HEK293 (cell line): ENCODE results near the gene LRP2BP.
A peak's percentile ranks its signal among the peaks of the same experiment; 100 is the strongest.
"Not testable (repeated sequence)": the region's sequence is repeated elsewhere in the genome, so short reads cannot be mapped to it uniquely, and the experiment has no call there.

Experiments used
- CTCF ChIA-PET: fragments of 350-600 bp; formaldehyde crosslinking; extraction: SDS; loops from one replicate; lab custom pipeline; 2021; ENCODE audit warnings: antibody characterized with exemption; lab: Yijun Ruan, JAX
- POLR2A ChIA-PET: fragments of 300-600 bp; formaldehyde crosslinking; extraction: SDS; loops from one replicate; lab custom pipeline; 2020; ENCODE audit warnings: antibody characterized with exemption, inconsistent platforms; lab: Yijun Ruan, JAX
- H3K27ac ChIP-seq: fragments of 200-500 bp; sonication (Bioruptor generic); 2 replicates; pipeline ENCODE4 v1.5.1; 2014; ENCODE audit warnings: low read depth, low read length, control low read depth, inconsistent platforms; ENCODE audit errors: extremely low read depth
- H3K36me3 ChIP-seq, 2 experiments: fragments of 200-500 bp in 1 of 2; sonication (Bioruptor generic) in 1 of 2; 1 replicate in 1 of 2; 2 replicates in 1 of 2; pipeline ENCODE4 v1.5.1; 2014 to 2017; ENCODE audit warnings: inconsistent platforms in 2 of 2, low read length in 2 of 2; ENCODE audit not compliant: control insufficient read depth in 2 of 2, insufficient read depth in 1 of 2
- H3K4me1 ChIP-seq: fragments of 200-500 bp; sonication (Bioruptor generic); 2 replicates; pipeline ENCODE4 v1.5.1; 2014; ENCODE audit warnings: mild to moderate bottlenecking, low read length, inconsistent platforms; ENCODE audit not compliant: control insufficient read depth, insufficient read depth
- H3K4me3 ChIP-seq: 2 replicates; pipeline ENCODE4 v1.5.1; 2011; ENCODE audit warnings: low read depth, mild to moderate bottlenecking, control low read depth, low read length, moderate library complexity
- H3K9me3 ChIP-seq: fragments of 200-500 bp; sonication (Bioruptor generic); 2 replicates; pipeline ENCODE4 v1.5.1; 2014; ENCODE audit warnings: low read depth, low read length, inconsistent platforms; ENCODE audit not compliant: control insufficient read depth, insufficient read depth
- OSR2 ChIP-seq: fragments of 450-650 bp; formaldehyde crosslinking; IDR thresholded peaks from 2 replicates; pipeline ENCODE4 v1.5.1; 2016; ENCODE audit warnings: missing biosample characterization, missing genetic modification characterization
- PRDM1 ChIP-seq: fragments of 450-650 bp; formaldehyde crosslinking; IDR thresholded peaks from 2 replicates; pipeline ENCODE4; 2016; ENCODE audit warnings: missing biosample characterization, missing genetic modification characterization
- ZNF146 ChIP-seq: fragments of 450-650 bp; formaldehyde crosslinking; IDR thresholded peaks from 2 replicates; pipeline ENCODE4 v1.5.1; 2016; ENCODE audit warnings: missing biosample characterization, missing genetic modification characterization
- ZNF174 ChIP-seq: fragments of 450-650 bp; formaldehyde crosslinking; IDR thresholded peaks from 2 replicates; pipeline ENCODE4 v1.5.0; 2017; ENCODE audit warnings: missing biosample characterization, mild to moderate bottlenecking, missing genetic modification characterization
- ZNF24 ChIP-seq: fragments of 450-650 bp; formaldehyde crosslinking; IDR thresholded peaks from 2 replicates; pipeline ENCODE4 v1.5.1; 2016; ENCODE audit warnings: missing biosample characterization, missing genetic modification characterization
- ZNF423 ChIP-seq: fragments of 450-650 bp; formaldehyde crosslinking; IDR thresholded peaks from 2 replicates; pipeline ENCODE4 v1.5.1; 2016; ENCODE audit warnings: missing biosample characterization, missing genetic modification characterization
- ZNF561 ChIP-seq: fragments of 450-650 bp; IDR thresholded peaks from 2 replicates; pipeline ENCODE4 v1.5.1; 2018; ENCODE audit warnings: missing biosample characterization, missing genetic modification characterization, borderline replicate concordance
- ZSCAN16 ChIP-seq: fragments of 450-650 bp; formaldehyde crosslinking; IDR thresholded peaks from 2 replicates; pipeline ENCODE4 v1.5.1; 2016; ENCODE audit warnings: missing biosample characterization, missing genetic modification characterization
- TF ChIP-seq, protein P1 (sequence below): fragments of 450-650 bp; formaldehyde crosslinking; IDR thresholded peaks from 2 replicates; pipeline ENCODE4 v1.5.1; 2016; ENCODE audit warnings: missing biosample characterization, missing genetic modification characterization, low read depth

LRP2BP gene

DNA sequence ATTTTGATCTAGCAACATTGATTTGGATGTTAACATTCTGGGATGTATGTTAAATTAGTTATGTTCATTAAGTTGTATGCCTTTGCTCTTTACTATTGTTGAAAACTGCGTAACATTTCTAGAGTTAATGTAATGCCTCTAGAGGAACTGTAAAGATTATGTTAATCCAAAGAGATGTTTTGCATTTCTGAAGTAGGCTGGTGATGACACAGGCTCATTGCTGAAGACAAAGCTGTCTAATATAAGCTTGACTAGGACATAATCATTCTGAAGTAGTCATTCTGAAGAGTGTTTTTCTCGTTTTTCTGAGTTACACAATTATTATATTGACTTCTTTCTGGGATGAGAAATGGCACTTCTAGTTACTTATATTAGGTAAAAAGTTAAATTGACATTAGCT lies 72.9 kb downstream of the LRP2BP start:
- H3K36me3 ChIP-seq: peaks cover 4 to 40% of the 10 kb centered on the region in 2 experiments
- no peak overlapping the region for H3K4me3 ChIP-seq
- H3K27ac ChIP-seq: no peak overlapping the region
- no peaks in the 10 kb centered on the region for H3K4me1 ChIP-seq
- ChIA-PET POLR2A (no interaction called here), CTCF (interaction anchor here (0.6 kb wide), 1 partner anchor 283 kb away, joined by 3 read pairs; no protein-coding TSS in a partner anchor)
- no peaks in the 10 kb centered on the region for H3K9me3 ChIP-seq
- TF ChIP-seq ZNF423 (no peak), ZSCAN16 (tag by site-specific recombination) (no peak)

DNA sequence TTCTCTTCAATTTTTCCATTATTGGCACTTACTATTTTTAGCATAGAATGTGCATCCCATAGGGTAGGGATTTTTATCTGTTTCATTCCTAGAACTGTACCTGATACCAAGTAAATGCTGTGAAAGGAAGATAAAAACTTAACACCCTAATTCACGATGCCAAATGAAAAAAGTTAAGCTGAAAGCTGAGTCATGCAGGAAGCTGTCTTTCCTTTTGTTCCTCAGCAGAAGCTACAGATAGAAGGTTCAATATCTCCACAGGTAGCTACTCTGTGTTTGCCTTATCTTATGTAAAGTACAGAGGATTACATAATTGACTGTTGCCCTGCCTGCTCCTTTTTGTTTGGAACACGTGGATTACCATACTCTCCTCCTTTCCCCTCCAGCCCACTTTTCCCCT lies 77.0 kb downstream of the LRP2BP start:
- no peak overlapping the region for H3K27ac ChIP-seq
- H3K9me3 ChIP-seq: no peaks in the 10 kb centered on the region
- CTCF ChIA-PET: interaction anchor here (0.7 kb wide), 1 partner anchor 538 kb away, joined by 3 read pairs; no protein-coding TSS in a partner anchor
- peaks cover 4 to 57% of the 10 kb centered on the region in 2 experiments for H3K36me3 ChIP-seq
- no peaks in the 10 kb centered on the region for H3K4me1 ChIP-seq
- TF ChIP-seq OSR2 (tag by site-specific recombination) (0 out of 2 replicates have a peak, but pooled peaks have one; percentile 12), ZNF174 (no peak), PRDM1 (0 out of 2 replicates have a peak, but pooled peaks have one; percentile 7)
- POLR2A ChIA-PET: no interaction called here
- H3K4me3 ChIP-seq: no peak overlapping the region

DNA sequence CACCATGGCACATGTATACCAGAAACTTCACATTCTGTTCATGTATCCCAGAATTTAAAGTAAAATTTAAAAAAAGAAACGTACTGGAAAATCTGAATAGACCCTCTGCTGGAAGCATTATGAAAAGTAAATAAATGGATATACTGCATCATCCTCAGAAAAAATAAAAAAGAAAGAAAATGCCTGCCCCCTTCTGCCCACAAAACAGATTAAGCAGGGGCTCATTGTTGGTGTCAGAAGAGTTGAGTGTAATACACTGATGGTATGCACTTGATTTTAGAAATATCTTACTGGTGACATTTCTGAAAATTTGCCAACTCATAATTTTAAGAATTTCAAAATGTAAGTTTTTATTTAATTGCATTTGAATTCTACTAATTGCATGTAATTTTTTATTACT lies 77.8 kb downstream of the LRP2BP start:
- POLR2A ChIA-PET: no interaction called here
- no peaks in the 10 kb centered on the region for H3K9me3 ChIP-seq
- TF ChIP-seq, protein P1, sequence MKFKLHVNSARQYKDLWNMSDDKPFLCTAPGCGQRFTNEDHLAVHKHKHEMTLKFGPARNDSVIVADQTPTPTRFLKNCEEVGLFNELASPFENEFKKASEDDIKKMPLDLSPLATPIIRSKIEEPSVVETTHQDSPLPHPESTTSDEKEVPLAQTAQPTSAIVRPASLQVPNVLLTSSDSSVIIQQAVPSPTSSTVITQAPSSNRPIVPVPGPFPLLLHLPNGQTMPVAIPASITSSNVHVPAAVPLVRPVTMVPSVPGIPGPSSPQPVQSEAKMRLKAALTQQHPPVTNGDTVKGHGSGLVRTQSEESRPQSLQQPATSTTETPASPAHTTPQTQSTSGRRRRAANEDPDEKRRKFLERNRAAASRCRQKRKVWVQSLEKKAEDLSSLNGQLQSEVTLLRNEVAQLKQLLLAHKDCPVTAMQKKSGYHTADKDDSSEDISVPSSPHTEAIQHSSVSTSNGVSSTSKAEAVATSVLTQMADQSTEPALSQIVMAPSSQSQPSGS (tag by site-specific recombination): no peak
- TF ChIP-seq ZNF561 (no peak), ZNF24 (no peak)
- CTCF ChIA-PET: no interaction called here
- no peak overlapping the region for H3K27ac ChIP-seq
- no peak overlapping the region for H3K4me3 ChIP-seq
- no peaks in the 10 kb centered on the region for H3K4me1 ChIP-seq
- peaks cover 4 to 57% of the 10 kb centered on the region in 2 experiments for H3K36me3 ChIP-seq

DNA sequence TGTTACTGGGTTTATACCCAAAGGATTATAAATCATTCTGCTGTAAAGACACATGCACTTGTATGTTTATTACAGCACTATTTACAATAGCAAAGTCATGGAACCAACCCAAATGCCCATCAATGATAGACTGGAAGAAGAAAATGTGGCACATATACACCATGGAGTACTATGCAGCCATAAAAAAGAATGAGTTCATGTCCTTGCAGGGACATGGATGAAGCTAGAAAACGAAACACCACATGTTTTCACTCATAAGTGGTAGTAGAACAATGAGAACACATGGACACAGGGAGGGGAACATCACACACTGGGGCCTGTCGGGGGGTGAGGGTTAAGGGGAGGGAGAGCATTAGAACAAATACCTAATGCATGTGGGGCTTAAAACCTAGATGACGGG lies 78.3 kb downstream of the LRP2BP start:
- TF ChIP-seq ZNF146 (tag by site-specific recombination): peak; percentile 86

More for the DNA sequence above, 78.3 kb downstream of the LRP2BP start:
- peaks cover 8 to 57% of the 10 kb centered on the region in 2 experiments for H3K36me3 ChIP-seq
- H3K9me3 ChIP-seq, H3K4me3 ChIP-seq, H3K27ac ChIP-seq, POLR2A ChIA-PET, H3K4me1 ChIP-seq, CTCF ChIA-PET: not testable (repeated sequence)
